ENCODE data around the gene VDR.

Gene VDR

GRCh38 chr12:47894068-47894467 lies 10.7 kb downstream of the VDR start:
- no peak for DNase-seq (ENCODE audit: low read depth in 2 of 2)

GRCh38 chr12:47892819-47893218 lies 12.0 kb downstream of the VDR start:
- DNase-seq (ENCODE audit: low read depth in 2 of 2): no peak

- no peak for DNase-seq (ENCODE audit: low read depth in 2 of 2)
These were observed 13.4 kb downstream of the VDR start for GRCh38 chr12:47891356-47891755.

GRCh38 chr12:47889040-47889439 lies 15.8 kb downstream of the VDR start:
- no peak for DNase-seq (ENCODE audit: low read depth in 2 of 2)

GRCh38 chr12:47888153-47888819 lies 16.5 kb downstream of the VDR start:
- DNase-seq (ENCODE audit: low read depth in 2 of 2): no peak

GRCh38 chr12:47887529-47887928 lies 17.3 kb downstream of the VDR start:
- DNase-seq (ENCODE audit: low read depth in 2 of 2): no peak

- DNase-seq (ENCODE audit: low read depth in 2 of 2): no peak
These were observed 18.1 kb downstream of the VDR start for GRCh38 chr12:47886510-47887240.

- no peak for DNase-seq (ENCODE audit: low read depth in 2 of 2)
These were observed 19.2 kb downstream of the VDR start for GRCh38 chr12:47885566-47885965.

- peak in 1 of 2 donors; percentile 43 for DNase-seq (ENCODE audit: low read depth in 2 of 2)
These were observed 19.7 kb downstream of the VDR start for GRCh38 chr12:47885012-47885501.

GRCh38 chr12:47884501-47884900 lies 20.3 kb downstream of the VDR start:
- no peak for DNase-seq (ENCODE audit: low read depth in 2 of 2)

- DNase-seq (ENCODE audit: low read depth in 2 of 2): no peak
These were observed 21.1 kb downstream of the VDR start for GRCh38 chr12:47883663-47884195.

- no peak for DNase-seq (ENCODE audit: low read depth in 2 of 2)
These were observed 21.8 kb downstream of the VDR start for GRCh38 chr12:47882781-47883546.

- no peak for DNase-seq (ENCODE audit: low read depth in 2 of 2)
These were observed 22.9 kb downstream of the VDR start for GRCh38 chr12:47881826-47882427.

GRCh38 chr12:47881051-47881450 lies 23.7 kb downstream of the VDR start:
- no peak for DNase-seq (ENCODE audit: low read depth in 2 of 2)

- no peak for DNase-seq (ENCODE audit: low read depth in 2 of 2)
These were observed 25.8 kb downstream of the VDR start for GRCh38 chr12:47878918-47879481.

- no peak for DNase-seq (ENCODE audit: low read depth in 2 of 2)
These were observed 26.4 kb downstream of the VDR start for GRCh38 chr12:47878293-47878917.

- no peak for DNase-seq (ENCODE audit: low read depth in 2 of 2)
These were observed 27.7 kb downstream of the VDR start for GRCh38 chr12:47877081-47877480.

- no peak for DNase-seq (ENCODE audit: low read depth in 2 of 2)
These were observed 28.3 kb downstream of the VDR start for GRCh38 chr12:47876440-47876960.

GRCh38 chr12:47875746-47876439 lies 28.9 kb downstream of the VDR start:
- no peak for DNase-seq (ENCODE audit: low read depth in 2 of 2)

- no peak for DNase-seq (ENCODE audit: low read depth in 2 of 2)
These were observed 30.5 kb downstream of the VDR start for GRCh38 chr12:47874316-47874715.
